ENCODE results near the gene CENPK. TPM values are rescaled to one million over a fixed set of nuclear protein-coding genes. Genes with fewer than 3 reads are reported as not detected.

The CENPK gene
- total and polyA plus RNA-seq, 9 of the 15 experiments (the other 6 are each of a cell fraction or from before 2014, with no cell fraction given), result 30.8 to 134 (median 69.0) TPM

DNA sequence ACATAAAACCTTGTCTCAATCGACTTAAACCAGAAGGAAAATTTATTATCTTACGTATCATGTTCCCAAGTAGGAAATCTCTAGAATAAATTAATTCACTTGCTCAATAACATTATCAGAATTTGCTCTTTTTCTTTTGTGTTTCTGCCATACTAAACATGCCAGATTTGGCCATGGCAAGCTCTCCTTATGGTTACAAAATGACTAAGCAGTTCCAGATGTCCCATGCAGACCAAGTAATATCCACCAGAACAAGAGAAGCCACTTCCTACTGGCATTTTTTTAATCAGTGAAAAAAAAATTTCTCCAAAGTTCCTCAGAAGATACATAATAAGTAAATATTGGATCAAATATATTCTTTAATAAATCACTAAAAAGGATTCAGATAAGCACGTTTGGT lies 56.0 kb downstream of the CENPK start (continued):
- TF ChIP-seq REST (IDR thresholded peaks at IDR 0.05; ENCODE audit: borderline replicate concordance) (no peak), REST (CRISPR knock-in tag; IDR thresholded peaks at IDR 0.05; ENCODE audit: low read depth) (no peak), CBX3 (IDR thresholded peaks at IDR 0.05; ENCODE audit: borderline replicate concordance in 1 of 2, low read length in 2 of 2) (no peak)
- TF ChIP-seq, protein P1, sequence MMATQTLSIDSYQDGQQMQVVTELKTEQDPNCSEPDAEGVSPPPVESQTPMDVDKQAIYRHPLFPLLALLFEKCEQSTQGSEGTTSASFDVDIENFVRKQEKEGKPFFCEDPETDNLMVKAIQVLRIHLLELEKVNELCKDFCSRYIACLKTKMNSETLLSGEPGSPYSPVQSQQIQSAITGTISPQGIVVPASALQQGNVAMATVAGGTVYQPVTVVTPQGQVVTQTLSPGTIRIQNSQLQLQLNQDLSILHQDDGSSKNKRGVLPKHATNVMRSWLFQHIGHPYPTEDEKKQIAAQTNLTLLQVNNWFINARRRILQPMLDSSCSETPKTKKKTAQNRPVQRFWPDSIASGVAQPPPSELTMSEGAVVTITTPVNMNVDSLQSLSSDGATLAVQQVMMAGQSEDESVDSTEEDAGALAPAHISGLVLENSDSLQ (IDR thresholded peaks at IDR 0.05), result no peak

Data from K562 (cell line).